Measurements from ENCODE around the gene EHBP1. TPM values are rescaled to one million over a fixed set of nuclear protein-coding genes. Genes with fewer than 3 reads are reported as not detected.
"Not testable (repeated sequence)": the region's sequence is repeated elsewhere in the genome, so short reads cannot be mapped to it uniquely, and the experiment has no call there.

EHBP1 gene
- polyA plus RNA-seq, 3 donors, result 48.1 to 60.0 (median 55.3) TPM

GRCh38 chr2:62732262-62732777 lies 26.8 kb downstream of the EHBP1 start:
- no peak for DNase-seq (ENCODE audit: low read depth in 3 of 3, low spot score in 2 of 3)

- no peak for DNase-seq (ENCODE audit: low read depth in 3 of 3, low spot score in 2 of 3)
Observed at GRCh38 chr2:62733546-62733945, 28.0 kb downstream of the EHBP1 start.

- no peak for DNase-seq (ENCODE audit: low read depth in 3 of 3, low spot score in 2 of 3)
Observed at GRCh38 chr2:62736899-62737559, 31.5 kb downstream of the EHBP1 start.

- no peak for DNase-seq (ENCODE audit: low read depth in 3 of 3, low spot score in 2 of 3)
Observed at GRCh38 chr2:62738981-62739936, 33.7 kb downstream of the EHBP1 start.

- no peak for DNase-seq (ENCODE audit: low read depth in 3 of 3, low spot score in 2 of 3)
Observed at GRCh38 chr2:62740221-62740620, 34.7 kb downstream of the EHBP1 start.

GRCh38 chr2:62741127-62741526 lies 35.6 kb downstream of the EHBP1 start:
- no peak for DNase-seq (ENCODE audit: low read depth in 3 of 3, low spot score in 2 of 3)

GRCh38 chr2:62741954-62742722 lies 36.6 kb downstream of the EHBP1 start:
- no peak for DNase-seq (ENCODE audit: low read depth in 3 of 3, low spot score in 2 of 3)

- no peak for DNase-seq (ENCODE audit: low read depth in 3 of 3, low spot score in 2 of 3)
Observed at GRCh38 chr2:62743506-62743905, 38.0 kb downstream of the EHBP1 start.

GRCh38 chr2:62744603-62745002 lies 39.1 kb downstream of the EHBP1 start:
- DNase-seq (ENCODE audit: low read depth in 3 of 3, low spot score in 2 of 3), result no peak

GRCh38 chr2:62745891-62746481 lies 40.5 kb downstream of the EHBP1 start:
- no peak for DNase-seq (ENCODE audit: low read depth in 3 of 3, low spot score in 2 of 3)

- DNase-seq (ENCODE audit: low read depth in 3 of 3, low spot score in 2 of 3), result no peak
Observed at GRCh38 chr2:62747169-62747568, 41.7 kb downstream of the EHBP1 start.

GRCh38 chr2:62747876-62748275 lies 42.4 kb downstream of the EHBP1 start:
- DNase-seq (ENCODE audit: low read depth in 3 of 3, low spot score in 2 of 3), result no peak

GRCh38 chr2:62749111-62749510 lies 43.6 kb downstream of the EHBP1 start:
- not testable (repeated sequence) for DNase-seq (ENCODE audit: low read depth in 3 of 3, low spot score in 2 of 3)

GRCh38 chr2:62757029-62757428 lies 51.5 kb downstream of the EHBP1 start:
- no peak for DNase-seq (ENCODE audit: low read depth in 3 of 3, low spot score in 2 of 3)

GRCh38 chr2:62760026-62760425 lies 54.5 kb downstream of the EHBP1 start:
- no peak for DNase-seq (ENCODE audit: low read depth in 3 of 3, low spot score in 2 of 3)

- no peak for DNase-seq (ENCODE audit: low read depth in 3 of 3, low spot score in 2 of 3)
Observed at GRCh38 chr2:62760555-62760954, 55.0 kb downstream of the EHBP1 start.

GRCh38 chr2:62765619-62766376 lies 60.3 kb downstream of the EHBP1 start:
- DNase-seq (ENCODE audit: low read depth in 3 of 3, low spot score in 2 of 3), result no peak

- no peak for DNase-seq (ENCODE audit: low read depth in 3 of 3, low spot score in 2 of 3)
Observed at GRCh38 chr2:62768615-62769014, 63.1 kb downstream of the EHBP1 start.

GRCh38 chr2:62770629-62771028 lies 65.1 kb downstream of the EHBP1 start:
- no peak for DNase-seq (ENCODE audit: low read depth in 3 of 3, low spot score in 2 of 3)

Measured in right renal cortex interstitium (tissue), 3 donors.